PFSK-1 (cell line): ENCODE data around the gene ST7L.

Experiments used
- FOXP2 ChIP-seq: optimal IDR thresholded peaks from 2 replicates; pipeline ENCODE3; 2011; ENCODE audit warnings: borderline replicate concordance, control low read depth, inconsistent platforms; ENCODE audit not compliant: insufficient read depth; ENCODE audit errors: extremely low read length, extremely low read depth
- POLR2AphosphoS5 ChIP-seq: IDR thresholded peaks from 2 replicates; pipeline ENCODE4 v1.6.1; 2012; ENCODE audit warnings: low read depth, mild to moderate bottlenecking, control low read depth, low read length, moderate library complexity
- REST ChIP-seq, 2 experiments: IDR thresholded peaks; 2 replicates each; pipeline versions ENCODE4 v1.6.1 to v1.8.0; 2011 to 2012; ENCODE audit warnings: low read depth in 2 of 2, low read length in 2 of 2, control low read depth in 1 of 2, inconsistent platforms in 1 of 2, mild to moderate bottlenecking in 1 of 2, moderate library complexity in 1 of 2; ENCODE audit not compliant: insufficient read depth in 1 of 2
- SIN3A ChIP-seq: IDR thresholded peaks from 2 replicates; pipeline ENCODE4 v1.6.1; 2012; ENCODE audit warnings: mild to moderate bottlenecking, low read length, moderate library complexity, borderline replicate concordance; ENCODE audit not compliant: insufficient read depth
- TAF1 ChIP-seq: IDR thresholded peaks from 2 replicates; pipeline ENCODE4 v1.6.1; 2012; ENCODE audit warnings: low read length, control low read depth, borderline replicate concordance; ENCODE audit not compliant: insufficient read depth

- TF ChIP-seq POLR2AphosphoS5 (no peak), REST (IDR thresholded peaks at IDR 0.05; ENCODE audit: insufficient read depth in 1 of 2, low read depth in 2 of 2, low read length in 2 of 2) (no peak), SIN3A (no peak), FOXP2 (no peak), TAF1 (no peak)
Measured at GRCh38 chr1:112488141-112488540, 130.8 kb downstream of the ST7L start.
